Activated naive CD4-positive, alpha-beta T cell (primary cell): ENCODE data around the gene NDUFB1.

Source experiments
- DNase-seq, 4 experiments: peaks; one replicate each; lab custom pipeline; 2025; lab: John Stamatoyannopoulos, UW

Gene NDUFB1

GRCh38 chr14:92093320-92093719 is 28.2 kb downstream of the NDUFB1 start:
- DNase-seq: no peak

- no peak for DNase-seq
Observed at GRCh38 chr14:92088494-92088893, 33.0 kb downstream of the NDUFB1 start.

- DNase-seq: no peak
Observed at GRCh38 chr14:92074555-92074954, 47.0 kb downstream of the NDUFB1 start.
